Large intestine (tissue), 1 donor: ENCODE results near the gene CCL2. TPM values are rescaled to one million over a fixed set of nuclear protein-coding genes. Genes with fewer than 3 reads are reported as not detected.

ENCODE experiments used
- polyA plus RNA-seq: library from polyadenylated mRNA; unstranded; fragments of 120-200 nt; gene quantifications from one replicate; pipeline ENCODE4 v1.2.1, GENCODE V29; 2013

The CCL2 gene
- polyA plus RNA-seq, 1 donor: 34.5 TPM

Other genes with a start within 250 kb of the CCL2 start
- gene CCL7, start 14.9 kb downstream of the CCL2 start, polyA plus RNA-seq: not detected
- 0.64 TPM for gene CCL11, start 30.5 kb downstream of the CCL2 start, polyA plus RNA-seq
- 0.39 TPM for gene CCL8, start 64.2 kb downstream of the CCL2 start, polyA plus RNA-seq
- gene CCL13, start 101.2 kb downstream of the CCL2 start, polyA plus RNA-seq: 1.0 TPM
- not detected for gene CCL1, start 107.9 kb downstream of the CCL2 start, polyA plus RNA-seq